GM19351 (cell line): ENCODE results near the gene ITGB3.

Source experiments
- ATAC-seq: cut with Tn5 transposase; IDR thresholded peaks from one replicate; pipeline ENCODE4 v1.9.1; 2021; ENCODE audit warnings: mild to moderate bottlenecking, moderate library complexity; ENCODE audit not compliant: unreplicated experiment

Gene ITGB3

GRCh38 chr17:47295874-47296255 is 42.2 kb downstream of the ITGB3 start:
- ATAC-seq, result no peak

GRCh38 chr17:47297661-47298400 is 44.2 kb downstream of the ITGB3 start:
- no peak for ATAC-seq

DNA sequence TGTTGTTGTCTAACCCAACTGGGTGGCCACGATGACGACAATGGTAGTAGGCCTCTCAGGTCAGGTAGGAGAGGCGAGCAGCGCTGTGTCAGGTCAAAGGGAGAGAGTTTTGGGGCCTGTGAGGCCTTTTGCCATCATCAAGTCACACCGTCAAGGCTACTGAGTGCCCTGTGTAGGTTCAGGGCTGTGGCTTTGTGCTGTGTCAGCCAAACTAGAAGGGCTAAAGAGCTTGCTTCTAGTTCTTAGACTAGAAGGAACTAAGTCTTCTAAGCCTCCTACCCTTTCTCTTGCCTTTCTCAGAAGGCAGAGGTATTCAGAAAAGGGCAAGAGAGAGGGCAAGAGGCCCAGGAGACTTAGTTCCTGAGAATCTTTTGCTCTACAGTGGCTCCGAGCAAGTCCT is 45.1 kb downstream of the ITGB3 start:
- ATAC-seq, result no peak

GRCh38 chr17:47299239-47299910 is 45.7 kb downstream of the ITGB3 start:
- ATAC-seq, result no peak

- no peak for ATAC-seq
These were observed 47.1 kb downstream of the ITGB3 start for GRCh38 chr17:47300718-47301117.

- ATAC-seq, result no peak
These were observed 47.5 kb downstream of the ITGB3 start for GRCh38 chr17:47301161-47301560.

DNA sequence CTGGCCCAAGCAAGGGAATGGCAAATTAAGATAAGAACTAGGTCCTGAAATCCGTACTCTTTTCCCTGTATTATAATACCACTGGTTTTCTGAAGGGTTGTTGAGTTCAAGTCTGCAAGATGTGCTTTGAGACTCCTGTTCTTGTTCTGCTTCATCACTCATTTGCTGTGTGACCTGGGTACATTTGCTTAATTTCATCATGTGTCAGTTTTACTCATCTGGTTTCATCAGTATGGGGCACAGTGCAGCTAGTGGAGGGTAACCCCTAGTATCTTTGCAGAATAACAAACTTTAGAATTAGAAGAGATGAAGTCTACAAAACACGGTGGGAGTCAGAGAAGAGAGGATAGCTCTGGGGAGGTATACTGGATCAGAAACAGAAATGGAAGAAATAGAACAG is 48.2 kb downstream of the ITGB3 start:
- no peak for ATAC-seq

- ATAC-seq, result no peak
These were observed 50.6 kb downstream of the ITGB3 start for GRCh38 chr17:47304186-47304585.

DNA sequence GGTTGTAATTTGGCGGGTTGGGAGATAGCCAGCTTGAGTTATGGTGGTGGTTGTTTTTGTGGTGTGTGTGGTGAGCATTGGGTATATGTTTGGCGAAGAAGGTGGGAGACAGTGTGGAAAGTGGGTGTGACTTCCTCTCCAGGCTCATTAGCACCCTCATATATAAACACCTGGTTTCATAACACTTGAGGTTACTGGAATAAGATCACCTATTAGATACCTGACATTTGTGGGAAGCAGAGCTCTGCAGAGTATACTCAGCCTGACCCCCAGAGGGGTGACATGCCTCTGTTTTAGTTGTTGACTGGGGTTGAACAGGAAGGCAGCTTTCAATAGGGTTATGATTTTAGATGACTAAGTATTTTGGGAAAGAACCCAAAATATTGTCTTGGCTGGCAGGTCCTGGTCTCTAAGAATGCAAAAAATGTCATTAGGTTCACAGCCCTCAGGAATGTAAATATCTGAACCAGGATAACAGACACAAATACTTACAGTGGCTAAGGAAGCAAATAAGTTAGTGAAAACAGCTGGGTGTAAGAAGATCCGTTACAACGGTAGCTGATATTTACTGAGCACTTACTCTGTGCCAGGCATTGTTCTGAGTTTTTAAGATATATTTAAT is 51.8 kb downstream of the ITGB3 start:
- ATAC-seq, result no peak

DNA sequence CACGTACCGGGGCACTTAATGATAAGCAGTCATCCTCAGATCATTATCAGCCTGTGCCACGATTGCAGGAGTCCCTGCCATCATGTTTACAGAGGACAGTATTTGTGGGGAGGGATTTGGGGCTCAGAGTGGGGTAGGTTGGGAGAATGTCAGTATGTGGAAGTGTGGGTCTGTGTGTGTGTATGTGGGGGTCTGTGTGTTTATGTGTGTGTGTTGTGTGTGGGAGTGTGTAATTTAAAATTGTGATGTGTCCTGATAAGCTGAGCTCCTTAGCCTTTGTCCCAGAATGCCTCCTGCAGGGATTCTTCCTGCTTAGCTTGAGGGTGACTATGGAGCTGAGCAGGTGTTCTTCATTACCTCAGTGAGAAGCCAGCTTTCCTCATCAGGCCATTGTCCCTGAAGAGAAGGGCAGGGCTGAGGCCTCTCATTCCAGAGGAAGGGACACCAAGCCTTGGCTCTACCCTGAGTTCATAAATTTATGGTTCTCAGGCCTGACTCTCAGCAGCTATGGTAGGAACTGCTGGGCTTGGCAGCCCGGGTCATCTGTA is 56.6 kb downstream of the ITGB3 start:
- no peak for ATAC-seq

DNA sequence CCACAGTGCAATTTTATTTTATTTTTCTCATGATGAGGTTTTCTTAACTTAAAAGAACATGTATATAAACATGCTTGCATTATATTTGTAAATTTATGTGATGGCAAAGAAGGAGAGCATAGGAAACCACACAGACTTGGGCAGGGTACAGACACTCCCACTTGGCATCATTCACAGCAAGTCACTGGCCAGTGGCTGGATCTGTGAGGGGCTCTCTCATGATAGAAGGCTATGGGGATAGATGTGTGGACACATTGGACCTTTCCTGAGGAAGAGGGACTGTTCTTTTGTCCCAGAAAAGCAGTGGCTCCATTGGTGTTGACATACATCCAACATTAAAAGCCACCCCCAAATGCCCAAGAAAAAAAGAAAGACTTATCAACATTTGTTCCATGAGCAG is 57.8 kb downstream of the ITGB3 start:
- ATAC-seq, result no peak

GRCh38 chr17:47315451-47316266 is 62.0 kb downstream of the ITGB3 start:
- ATAC-seq, result no peak

GRCh38 chr17:47316311-47316710 is 62.7 kb downstream of the ITGB3 start:
- ATAC-seq, result no peak

GRCh38 chr17:47317119-47317518 is 63.5 kb downstream of the ITGB3 start:
- ATAC-seq, result no peak

DNA sequence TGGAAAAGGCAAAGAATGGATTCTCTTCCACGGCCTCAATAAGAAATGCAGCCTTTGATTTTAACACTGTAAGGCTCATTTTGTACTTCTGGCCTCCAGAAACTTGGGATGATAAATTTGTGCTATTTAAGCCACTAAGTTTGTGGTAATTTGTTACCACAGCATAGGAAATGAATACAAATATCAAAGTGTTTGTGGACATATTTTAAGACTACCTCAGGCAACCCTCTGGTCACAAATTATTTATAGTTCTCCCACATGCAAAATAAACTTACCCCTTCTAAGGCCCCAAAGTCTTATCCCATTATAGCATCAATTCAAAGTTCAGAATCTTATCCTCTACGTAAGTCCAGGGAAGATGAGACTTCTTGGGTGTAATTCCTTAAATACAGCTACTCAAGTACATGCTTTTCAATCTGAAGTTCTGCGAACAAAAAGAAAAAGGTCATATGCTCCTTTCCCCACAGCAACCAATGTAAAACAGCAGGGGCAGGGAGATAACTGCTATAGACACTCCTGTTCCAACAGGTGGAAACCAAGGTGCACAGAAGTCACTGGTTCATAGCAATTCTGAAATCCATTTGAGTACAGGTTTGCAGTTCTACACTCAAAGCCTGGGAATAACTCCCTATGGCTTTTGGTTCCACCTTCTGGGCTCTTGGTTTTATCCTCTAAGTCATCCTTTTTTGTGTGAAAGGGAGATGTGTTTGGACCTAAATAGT is 64.7 kb downstream of the ITGB3 start:
- no peak for ATAC-seq

GRCh38 chr17:47320879-47321502 is 67.4 kb downstream of the ITGB3 start:
- ATAC-seq, result no peak

GRCh38 chr17:47323382-47324223 is 70.0 kb downstream of the ITGB3 start, which contains the start of gene EFCAB13:
TSS of gene EFCAB13 (plus strand) at chr17:47323955. CDS start at chr17:47328354, 4,399 bp downstream.
- peak; percentile 82 for ATAC-seq

DNA sequence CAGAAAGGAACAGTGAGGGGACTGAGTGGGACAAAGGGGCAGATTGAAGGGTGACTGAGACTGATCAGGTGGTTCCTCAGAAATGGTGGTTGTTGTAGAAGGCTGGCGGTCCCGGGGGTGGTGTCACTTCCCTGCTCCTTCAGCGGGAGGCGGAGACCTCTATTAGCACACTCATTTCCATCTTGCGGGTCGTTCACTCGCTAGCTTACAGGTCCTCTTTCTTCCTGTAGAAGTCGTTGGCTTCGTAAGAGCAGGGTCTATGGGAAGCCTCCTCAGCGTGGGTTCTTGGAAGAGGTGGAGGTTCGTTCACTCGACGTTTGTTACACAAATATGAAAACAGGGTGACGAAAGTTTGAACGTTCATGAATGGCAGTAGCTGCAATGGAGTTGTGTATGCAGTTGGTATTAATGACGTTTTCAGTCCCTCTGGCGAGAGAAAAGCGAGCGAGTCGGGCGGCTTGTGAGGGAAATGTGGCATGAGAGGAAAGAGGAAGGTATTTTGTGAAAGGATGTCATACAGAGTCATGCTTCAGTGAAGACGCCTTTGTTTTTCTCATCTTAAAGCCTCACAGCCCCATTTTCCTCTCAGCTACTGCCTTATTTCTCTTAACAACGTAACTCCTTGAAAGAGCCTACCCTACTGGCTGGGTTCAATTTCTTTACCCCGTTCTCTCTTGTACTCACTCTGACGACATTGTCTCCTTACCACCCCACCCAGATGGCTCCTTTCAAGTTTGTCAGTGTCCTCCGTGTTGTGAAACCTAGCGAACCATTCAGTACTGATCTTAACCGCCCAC is 70.8 kb downstream of the ITGB3 start:
- ATAC-seq, result peak; percentile 33
